Activated CD4-positive, alpha-beta T cell treated with anti-CD3 and anti-CD28 coated beads, Interleukin-2, amount 50 U/mL, for 16 hours (primary cell): ENCODE measurements around the gene ZNHIT1.
A peak's percentile ranks its signal among the peaks of the same experiment; 100 is the strongest.
"Not testable (repeated sequence)": the region's sequence is repeated elsewhere in the genome, so short reads cannot be mapped to it uniquely, and the experiment has no call there.

Source experiments
- DNase-seq: peaks from one replicate; pipeline ENCODE4 v3.0.0-alpha.2; 2020

ZNHIT1 gene

DNA sequence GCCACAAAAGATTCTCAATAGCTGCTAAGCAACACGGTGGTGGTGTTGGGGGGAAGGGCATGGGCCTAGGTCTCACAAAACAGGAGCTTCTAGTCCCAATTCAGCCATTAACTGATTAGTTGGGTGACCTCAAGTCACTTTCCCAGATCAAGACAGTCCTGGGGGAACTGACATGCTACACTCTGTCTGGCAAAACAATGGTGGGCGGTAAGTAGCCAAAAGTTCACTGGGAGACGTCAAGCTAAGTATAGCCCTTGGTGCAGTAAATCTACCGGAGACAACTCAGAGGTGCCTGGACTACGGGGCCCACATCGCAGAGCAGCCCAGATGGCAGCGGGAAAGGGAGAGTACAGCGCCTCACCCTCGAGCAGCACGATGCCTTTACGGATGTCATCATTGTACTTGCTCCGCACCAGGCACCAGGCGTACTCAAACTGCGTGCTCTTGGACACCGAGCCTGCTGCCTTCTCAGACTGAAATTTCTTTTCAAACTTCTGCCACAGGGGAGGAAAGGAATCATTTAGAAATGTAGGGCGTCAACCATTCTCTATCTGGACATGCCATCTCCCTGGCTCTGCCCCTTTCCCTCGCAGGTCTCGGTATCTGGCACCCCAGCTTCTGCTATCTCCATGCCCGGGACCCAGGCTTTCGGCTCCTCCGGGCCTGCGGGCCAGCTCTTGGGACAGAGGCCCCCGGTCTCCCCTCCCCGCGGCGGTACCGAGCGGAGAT lies 25.8 kb downstream of the ZNHIT1 start:
- peak; percentile 19 for DNase-seq

DNA sequence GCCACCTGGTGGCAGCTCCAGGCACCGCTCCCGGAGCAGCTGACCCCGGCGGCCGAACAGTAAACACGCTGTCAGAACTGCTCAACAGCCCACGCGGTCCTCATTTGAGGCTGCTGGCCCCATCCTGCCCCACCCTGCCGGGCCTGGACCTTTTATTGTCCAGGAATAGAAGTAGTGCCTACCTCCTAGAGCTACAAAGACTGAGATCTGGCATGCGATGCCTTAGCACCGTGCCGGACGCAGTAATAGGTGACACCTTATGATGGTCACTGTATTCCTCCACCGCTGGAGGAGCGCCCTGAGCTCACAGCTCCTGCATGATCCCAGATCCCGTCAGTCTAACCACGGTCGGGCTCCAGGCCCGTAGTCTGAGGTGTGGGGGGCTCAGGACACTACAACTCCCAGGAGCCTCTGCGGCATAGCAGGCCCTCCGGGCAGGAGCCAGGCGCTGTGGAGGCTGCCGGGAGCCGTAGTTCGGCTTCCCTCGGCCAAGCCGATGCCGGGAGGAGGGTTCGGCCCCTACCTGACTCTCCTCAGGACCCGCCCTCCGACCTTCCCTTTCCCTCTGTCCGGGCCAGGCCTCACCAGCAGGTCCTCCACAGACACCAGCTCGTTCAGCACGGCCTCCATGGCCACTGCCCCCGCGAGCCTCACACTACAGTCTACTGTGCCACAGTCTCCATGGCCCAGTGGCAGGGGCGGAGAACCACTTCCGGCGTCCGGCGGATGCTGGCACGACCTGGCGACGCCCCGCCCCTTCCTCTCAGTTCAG lies 26.6 kb downstream of the ZNHIT1 start, which contains the start of gene FIS1:
Gene FIS1 (minus strand): TSS at position 707 of the 772 bp plus-strand sequence. CDS start 77 bp downstream, at position 630.
- peak; percentile 95 for DNase-seq

DNA sequence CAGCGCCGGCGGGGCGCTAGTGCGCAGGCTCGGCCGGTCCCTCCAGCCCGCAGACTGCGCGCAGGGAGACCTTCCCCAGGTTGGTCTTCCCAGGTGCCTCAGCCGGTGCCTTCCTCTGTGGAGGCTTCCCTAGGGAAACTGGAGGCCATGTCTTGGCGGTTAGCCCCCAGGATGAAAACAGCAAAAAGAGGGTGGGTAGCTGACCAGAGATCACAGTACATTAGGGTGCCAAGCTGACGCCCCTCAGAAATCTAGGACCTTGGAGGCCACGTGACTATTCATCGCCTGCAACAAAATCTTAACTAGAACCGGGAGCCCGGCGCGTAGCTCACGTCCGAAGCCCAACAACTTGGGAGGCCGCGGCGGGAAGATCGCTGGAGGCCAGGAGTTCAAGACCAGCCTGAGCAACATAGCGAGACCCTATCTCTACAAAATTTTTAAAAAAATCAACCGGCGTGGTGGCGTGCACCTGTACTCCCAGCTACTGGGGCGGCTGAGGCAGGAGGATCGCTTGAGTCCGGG lies 27.2 kb downstream of the ZNHIT1 start:
- DNase-seq = no peak

DNA sequence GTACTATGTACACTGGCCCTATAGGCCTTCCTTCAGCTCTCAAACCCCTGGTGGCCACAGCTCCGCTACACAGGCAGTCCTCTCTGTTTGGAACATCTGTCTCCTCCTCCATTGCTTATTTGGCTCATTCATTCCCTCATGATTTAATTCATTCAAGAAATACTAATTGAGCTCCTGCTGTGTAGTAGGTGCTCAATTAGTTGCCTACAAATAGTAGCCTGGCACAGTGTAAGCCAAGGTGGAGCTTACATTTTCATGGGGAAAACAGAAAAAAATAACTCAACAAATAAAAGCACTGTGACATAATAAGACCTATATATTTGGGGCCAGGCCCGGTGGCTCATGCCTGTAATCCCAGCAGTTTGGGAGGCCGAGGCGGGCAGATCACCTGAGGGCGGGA lies 30.3 kb downstream of the ZNHIT1 start:
- no peak for DNase-seq

DNA sequence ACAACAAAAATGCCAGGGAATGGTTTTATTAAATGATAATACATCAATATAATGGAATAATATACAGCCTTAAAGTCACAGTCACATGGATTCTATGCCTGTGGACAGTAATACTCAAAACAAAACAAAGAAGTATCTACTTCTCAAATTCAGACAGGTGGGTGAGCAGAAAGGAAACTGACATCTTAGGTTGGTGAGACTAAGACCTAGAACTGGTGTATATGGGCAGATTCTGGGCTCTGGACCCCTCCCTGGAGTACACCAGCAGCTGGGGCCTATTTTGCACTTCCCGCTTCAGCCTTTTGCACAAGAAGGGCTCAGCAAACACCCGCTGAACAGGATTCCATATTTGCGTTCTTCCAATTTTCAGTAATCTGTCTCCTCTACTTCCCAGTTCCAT lies 32.4 kb downstream of the ZNHIT1 start:
- peak; percentile 38 for DNase-seq

DNA sequence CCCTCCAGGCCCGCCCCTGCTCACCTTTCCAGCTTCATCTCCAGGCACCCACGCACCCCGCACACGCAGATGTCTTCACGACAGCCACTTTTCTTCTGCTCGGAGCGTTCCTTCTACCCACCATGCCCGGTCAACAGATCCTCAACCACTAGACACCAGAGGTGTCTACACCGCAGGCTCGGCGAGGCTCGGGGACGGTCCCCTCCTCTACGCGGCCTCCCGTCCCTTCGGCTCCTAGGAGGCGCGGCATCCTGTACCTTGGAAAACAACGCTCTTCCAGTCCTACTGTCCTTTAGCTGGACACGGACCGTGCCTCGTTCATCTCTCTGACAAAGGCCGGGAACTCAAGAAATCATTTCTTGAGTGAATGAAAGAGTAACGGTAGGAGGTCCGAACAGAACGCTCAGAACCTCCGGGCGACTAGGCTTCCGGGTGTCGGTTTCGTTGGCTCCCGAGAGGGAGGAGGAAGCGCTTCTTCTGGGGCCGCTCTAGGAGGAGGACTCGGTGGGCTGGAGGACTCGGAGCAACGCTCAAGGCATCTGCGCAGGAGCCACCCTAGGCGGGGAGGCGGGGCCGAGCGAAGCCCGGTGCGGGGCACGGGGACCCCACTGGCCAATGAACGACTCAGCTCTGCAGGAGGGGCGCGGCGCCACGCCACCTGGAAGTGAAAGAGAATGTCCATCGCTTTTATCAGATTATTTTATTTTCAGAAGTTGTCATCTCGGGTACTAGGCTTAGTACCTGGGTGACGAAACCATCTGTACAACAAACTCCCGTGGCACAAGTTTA lies 34.1 kb downstream of the ZNHIT1 start:
- DNase-seq = peak; percentile 99

DNA sequence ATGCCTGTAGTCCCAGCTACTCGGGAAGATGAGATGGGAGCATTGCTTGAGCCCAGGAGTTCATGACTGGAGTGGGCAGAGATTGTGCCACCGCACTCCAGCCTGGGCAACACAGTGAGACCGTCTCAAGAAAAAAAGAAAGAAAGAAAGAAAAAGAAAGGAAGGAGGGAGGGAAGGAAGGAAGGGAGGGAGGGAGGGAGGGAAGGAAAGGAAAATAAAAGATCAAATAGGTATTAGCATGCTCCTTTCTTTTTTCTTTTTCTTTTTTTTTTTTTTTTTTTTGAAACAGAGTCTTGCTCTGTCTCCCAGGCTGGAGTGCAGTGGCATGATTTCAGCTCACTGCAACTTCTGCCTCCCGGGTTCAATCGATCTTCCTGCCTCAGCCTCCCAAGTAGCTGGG lies 35.2 kb downstream of the ZNHIT1 start:
- not testable (repeated sequence) for DNase-seq

DNA sequence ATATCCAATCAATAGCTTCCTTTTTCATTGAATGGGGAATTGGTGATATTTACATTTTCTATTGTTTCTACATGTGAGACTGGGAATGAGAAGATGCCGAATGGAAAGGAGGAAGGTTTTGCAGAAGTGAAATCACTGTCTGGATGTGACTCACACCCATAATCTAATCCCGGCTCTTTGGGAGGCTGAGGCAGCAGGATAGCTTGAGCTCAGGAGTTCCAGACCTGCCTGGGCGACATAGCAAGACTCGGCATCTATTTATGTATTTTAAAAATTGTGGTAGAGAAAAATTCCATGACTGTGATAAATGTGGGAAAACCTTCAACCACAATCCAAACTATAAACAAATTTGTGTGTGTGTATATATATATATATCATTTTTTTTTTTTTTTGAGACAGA lies 37.8 kb downstream of the ZNHIT1 start:
- DNase-seq = no peak

DNA sequence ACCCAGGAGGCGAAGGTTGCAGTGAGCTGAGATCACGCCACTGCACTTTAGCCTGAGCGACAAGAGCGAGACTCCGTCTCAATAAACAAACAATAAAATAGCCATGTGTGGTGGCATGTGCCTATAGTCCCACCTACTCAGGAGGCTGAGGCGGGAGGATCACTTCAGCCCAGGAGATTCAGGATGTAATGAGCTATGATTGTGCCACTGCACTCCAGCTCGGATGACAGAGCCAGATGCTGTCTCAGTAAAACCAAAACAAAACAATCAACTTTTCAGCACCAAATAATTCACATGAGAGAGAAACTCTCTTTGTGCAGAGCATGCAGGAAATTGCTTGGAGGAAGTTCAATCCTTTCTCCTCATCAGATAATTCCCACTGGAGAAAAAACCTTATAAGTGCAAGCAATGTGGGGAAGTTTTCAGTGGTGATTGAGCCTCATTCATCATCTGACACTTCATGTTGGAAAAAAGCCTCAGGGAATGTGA lies 40.3 kb downstream of the ZNHIT1 start:
- DNase-seq = no peak

DNA sequence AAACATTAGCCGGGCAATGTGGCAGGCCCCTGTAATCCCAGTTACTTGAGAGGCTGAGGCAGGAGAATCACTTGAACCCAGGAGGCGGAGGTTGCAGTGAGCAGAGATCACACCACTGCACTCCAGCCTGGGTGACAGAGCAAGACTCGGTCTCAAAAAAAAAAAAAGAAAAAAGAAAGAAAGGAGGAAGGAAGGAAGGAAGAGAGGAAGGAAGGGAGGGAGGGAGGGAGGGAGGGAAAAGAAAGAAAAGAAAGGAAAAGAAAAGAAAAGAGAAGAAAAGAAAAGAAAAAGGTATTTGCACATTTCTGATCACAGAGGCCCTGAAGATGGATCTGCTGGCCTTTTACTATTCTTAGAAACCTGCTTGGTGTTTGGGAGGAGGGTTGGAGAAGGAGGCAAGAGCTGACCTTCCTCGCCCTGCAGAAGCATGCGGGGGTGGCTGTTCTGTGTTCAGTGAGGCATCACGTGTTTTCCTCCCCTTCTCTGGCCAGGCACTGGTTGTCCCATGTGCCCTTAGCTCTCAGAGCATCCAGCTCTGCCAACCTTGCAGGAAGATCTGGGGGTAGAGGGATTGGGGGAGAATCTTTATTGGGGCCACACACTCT lies 46.2 kb downstream of the ZNHIT1 start:
- not testable (repeated sequence) for DNase-seq

DNA sequence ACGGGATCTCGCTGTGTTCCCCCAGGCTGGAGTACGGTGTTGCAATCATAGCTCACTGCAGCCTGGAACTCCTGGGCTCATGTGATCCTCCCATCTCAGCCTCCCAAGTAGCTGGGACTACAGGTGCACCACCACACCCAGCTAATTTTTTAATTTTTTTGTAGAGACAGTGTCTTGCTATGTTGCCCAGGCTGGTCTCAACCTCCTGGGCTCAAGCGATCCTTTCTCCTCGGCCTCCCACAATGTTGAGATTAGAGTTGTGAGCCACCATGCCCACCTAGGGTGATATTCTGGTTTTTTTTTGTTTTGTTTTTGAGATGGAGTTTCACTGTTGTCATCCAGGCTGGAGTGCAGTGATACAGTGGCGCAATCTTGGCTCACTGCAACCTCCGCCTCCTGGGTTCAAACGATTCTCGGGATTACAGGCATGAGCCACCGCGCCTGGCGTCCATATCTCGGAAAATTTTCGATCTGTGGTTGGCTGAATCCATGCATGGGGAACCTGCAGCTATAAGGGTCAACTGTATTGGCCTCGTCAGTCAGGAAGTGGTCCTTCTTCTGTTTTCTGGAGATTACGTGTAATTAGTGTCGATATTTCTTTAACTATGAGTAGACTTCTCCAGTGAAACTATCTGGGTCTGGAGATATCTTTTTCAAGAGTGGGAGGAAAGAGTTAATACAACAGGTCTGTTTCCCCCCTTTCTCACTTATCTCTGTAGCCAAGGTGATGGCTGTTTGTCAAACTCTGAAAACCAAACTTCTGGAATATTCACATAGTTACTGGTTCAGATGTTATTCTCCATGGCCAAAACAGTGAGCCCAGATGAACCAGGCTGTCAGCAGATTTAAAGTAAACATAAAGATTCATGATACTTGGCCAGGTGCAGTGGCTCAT lies 47.9 kb downstream of the ZNHIT1 start:
- no peak for DNase-seq

DNA sequence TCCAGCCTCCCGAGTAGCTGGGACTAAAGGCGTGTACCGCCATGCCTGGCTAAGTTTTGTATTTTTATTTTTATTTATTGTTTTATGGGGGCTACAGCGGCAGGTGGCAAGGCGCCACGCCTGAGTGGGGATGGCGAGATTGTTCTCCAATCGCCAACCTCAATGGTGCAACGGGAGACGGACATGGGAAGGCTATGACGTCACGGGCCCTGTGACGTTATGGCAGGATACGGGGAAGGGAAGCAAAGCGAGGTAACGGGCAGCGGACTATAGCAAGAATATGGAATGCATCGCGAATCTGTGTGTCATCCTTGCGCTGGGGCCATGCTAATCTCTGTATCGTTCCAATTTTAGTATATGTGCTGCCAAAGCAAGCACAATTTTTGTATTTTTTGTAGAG lies 51.7 kb downstream of the ZNHIT1 start:
- no peak for DNase-seq

DNA sequence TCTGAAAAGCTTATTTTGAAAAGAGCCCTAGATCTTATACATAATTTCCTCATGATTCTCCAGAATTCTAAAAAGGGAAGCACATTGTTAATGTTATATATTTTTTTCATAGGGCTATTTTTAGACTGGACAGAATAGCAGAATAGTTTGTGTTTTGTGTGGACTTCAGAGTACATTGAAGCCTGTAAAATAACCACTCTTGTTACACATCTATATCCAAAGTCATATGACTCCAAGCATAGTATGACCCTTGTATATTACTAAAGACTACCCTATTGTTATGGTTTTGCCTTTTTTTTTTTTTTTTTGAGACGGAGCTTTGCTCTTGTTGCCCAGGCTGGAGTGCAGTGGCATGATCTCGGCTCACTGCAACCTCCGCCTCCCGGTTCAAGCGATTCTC lies 53.1 kb downstream of the ZNHIT1 start:
- no peak for DNase-seq

DNA sequence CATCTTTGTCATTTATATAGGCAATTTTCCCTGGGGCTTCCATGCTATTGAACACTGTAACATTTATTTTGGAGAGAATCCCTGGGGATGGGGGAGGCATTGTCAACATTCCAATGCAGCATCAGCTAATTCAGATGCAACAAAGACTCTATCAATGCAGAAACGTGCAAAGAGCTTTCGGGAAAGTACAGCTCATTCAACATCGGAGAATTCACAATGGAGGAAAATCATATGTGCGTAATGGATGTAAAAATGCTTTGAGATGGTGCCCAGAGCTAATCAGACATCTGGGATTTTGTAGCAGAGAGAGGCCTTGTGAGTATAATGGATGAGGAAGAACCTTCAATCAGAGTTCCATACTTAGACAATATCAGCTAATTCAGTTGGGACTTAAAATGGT lies 55.2 kb downstream of the ZNHIT1 start:
- no peak for DNase-seq
